Heart right ventricle (tissue), 16 donors: ENCODE results near the gene SLC39A10. TPM values are rescaled to one million over a fixed set of nuclear protein-coding genes. Genes with fewer than 3 reads are reported as not detected.

Experiments
- ATAC-seq, 8 donors: fragments of 200-7000 bp; cut with Tn5 transposase; one replicate each; pipeline ENCODE4 v1.9.1; 2020; ENCODE audit warnings: mild to moderate bottlenecking in 8 of 8, moderate library complexity in 8 of 8, moderate number of reproducible peaks in 1 of 8
- DNase-seq, 2 donors: peaks; one replicate each; pipeline ENCODE4 v3.0.0-alpha.2; 2020
- H3K27ac ChIP-seq, 10 donors: fragments of 200-600 bp; sonication (generic) in 2 of 10; one replicate each; pipeline versions ENCODE4 v1.5.0 to v1.8.0; 2020 to 2022; ENCODE audit warnings: mild to moderate bottlenecking in 3 of 10
- H3K27me3 ChIP-seq, 7 donors: fragments of 200-600 bp; one replicate each; pipeline ENCODE4 v1.8.0; 2021 to 2022; ENCODE audit warnings: mild to moderate bottlenecking in 2 of 7
- H3K36me3 ChIP-seq, 9 donors: fragments of 200-600 bp; sonication (generic) in 1 of 9; one replicate each; pipeline versions ENCODE4 v1.5.0 to v1.8.0; 2020 to 2022; ENCODE audit warnings: mild to moderate bottlenecking in 2 of 9
- H3K4me1 ChIP-seq, 9 donors: fragments of 200-600 bp; sonication (generic) in 1 of 9; one replicate each; pipeline versions ENCODE4 v1.5.0 to v1.8.0; 2020 to 2022; ENCODE audit warnings: mild to moderate bottlenecking in 4 of 9
- H3K4me3 ChIP-seq, 10 donors: fragments of 200-600 bp; sonication (generic) in 2 of 10; one replicate each; pipeline versions ENCODE4 v1.5.0 to v1.8.0; 2020 to 2022; ENCODE audit warnings: mild to moderate bottlenecking in 7 of 10, moderate library complexity in 2 of 10
- H3K9me3 ChIP-seq, 11 donors: fragments of 200-600 bp in 10 of 11; sonication (generic) in 2 of 11; one replicate each; pipeline versions ENCODE4 v1.5.0 to v1.8.0; 2013 to 2022; ENCODE audit warnings: mild to moderate bottlenecking in 2 of 11, control low read depth in 1 of 11, moderate library complexity in 1 of 11
- CTCF ChIP-seq, 9 donors: fragments of 200-600 bp; sonication (generic) in 2 of 9; IDR thresholded peaks; one replicate each; pipeline versions ENCODE4 v1.5.0 to v1.8.0; 2021 to 2022; ENCODE audit warnings: antibody characterized with exemption in 9 of 9, mild to moderate bottlenecking in 5 of 9, moderate library complexity in 1 of 9
- WGBS, 2 donors: extraction: QIAGEN DNeasy Blood & Tissue Kit; methylation state at CpG; one replicate each; pipeline ENCODE4 v1.1.7; 2013; ENCODE audit warnings: inconsistent platforms in 1 of 2; 5-methylcytosine and 5-hydroxymethylcytosine counted together
- intact Hi-C, 10 donors: fragments of 100-400 bp; cut with DNase I; formaldehyde crosslinking; loops; one replicate each; pipeline versions ENCODE4 v1.11.1 to v1.14.2; 2022
- polyA plus RNA-seq, 2 donors: library from polyadenylated mRNA; stranded (reverse); fragments of 200-250 nt; gene quantifications; one replicate each; pipeline ENCODE4 v1.2.3, GENCODE V29; 2013
- total RNA-seq, 10 donors: library from RNA; stranded (reverse); fragmentation: NEBNext Ultra II Directional in 3 of 10; extraction: Animal tissue kit (Norgen Biotek cat#: 25700) in 3 of 10; gene quantifications; one replicate each; pipeline versions ENCODE4 v1.2.1 to v1.2.4, GENCODE V29; 2021 to 2023
- donor health status: Arrhythmogenic right ventricular cardiomyopathy.
- donor health status: ischemic (EF 13 %, LVEDD 7.1; RV severe dilation, severe dysfunction).
- donor health status: healthy with polysubstance abuse.
- donor health status: DM: no; HTN: yes; CAD: no.
- donor health status: DM: no; HTN: no; CAD: no.
- donor health status: ischemic (EF 25% LVEDD 6.9; RV normal size, moderate dysfunction).
- donor health status: ischemic (EF 25% LVEDD 5.7; RV mildly dilated, moderate dysfunction).
- donor health status: healthy.
- donor health status: DM: yes; HTN: yes; CAD: no.
- donor health status: Ischemic cardiomyopathy.
- donor health status: ischemic (EF 35%, LVEDD 5.7; RV mildly dilated, moderate dysfunction).
- donor health status: nonischemic (EF 11% LVEDD 7.7; RV severe dilation, severe dysfunction).
- donor health status: DM: yes; HTN: yes; CAD: no.
- donor health status: PGD.
- donor health status: ischemic (EF 29% LVEDD 5.4; RV normal size, mild dysfunction).
- donor health status: nonischemic (EF 23%, LVEDD 6.1; RV moderate dilation, normal function).

SLC39A10 gene
- total and polyA plus RNA-seq, 12 donors: 5.9 to 12.9 (median 8.3) TPM

- no peak overlapping the region for H3K27ac ChIP-seq
- DNase-seq (no peak), ATAC-seq (no peak)
- peaks cover 0 to 14% (median 2%) of the 10 kb centered on the region in 11 donors for H3K9me3 ChIP-seq
- intact Hi-C loops: no loop called here
- H3K36me3 ChIP-seq: no peaks in the 10 kb centered on the region
- no peaks in the 10 kb centered on the region for H3K4me1 ChIP-seq
- H3K4me3 ChIP-seq: no peak overlapping the region
- no peaks in the 10 kb centered on the region for H3K27me3 ChIP-seq
- TF ChIP-seq CTCF (IDR thresholded peaks at IDR 0.05): no peak
Observed at GRCh38 chr2:195769975-195770374, 112.9 kb downstream of the SLC39A10 start.

GRCh38 chr2:195779491-195779890 lies 122.5 kb downstream of the SLC39A10 start:
- no peaks in the 10 kb centered on the region for H3K4me1 ChIP-seq
- intact Hi-C loops: no loop called here
- TF ChIP-seq CTCF (IDR thresholded peaks at IDR 0.05): no peak
- ATAC-seq: no peak
- H3K27ac ChIP-seq: no peak overlapping the region
- no peaks in the 10 kb centered on the region for H3K36me3 ChIP-seq
- H3K27me3 ChIP-seq: no peaks in the 10 kb centered on the region
- H3K4me3 ChIP-seq: no peak overlapping the region
- 60 to 81% methylated on average over 2 of the region's 2 CpGs for WGBS, 2 donors
- no peaks in the 10 kb centered on the region for H3K9me3 ChIP-seq
- no peak for DNase-seq

GRCh38 chr2:195782156-195782555 lies 125.1 kb downstream of the SLC39A10 start:
- DNase-seq: no peak
- TF ChIP-seq CTCF (IDR thresholded peaks at IDR 0.05): no peak
- 92 to 94% methylated on average over 2 of the region's 2 CpGs for WGBS, 2 donors
- no peaks in the 10 kb centered on the region for H3K27me3 ChIP-seq
- no peaks in the 10 kb centered on the region for H3K36me3 ChIP-seq
- no peak overlapping the region for H3K4me3 ChIP-seq
- H3K4me1 ChIP-seq: no peaks in the 10 kb centered on the region
- no peak for ATAC-seq
- H3K27ac ChIP-seq: no peak overlapping the region
- intact Hi-C loops: no loop called here
- H3K9me3 ChIP-seq: no peaks in the 10 kb centered on the region
